Measurements from ENCODE around the gene PLEKHA3. TPM values are rescaled to one million over a fixed set of nuclear protein-coding genes. Genes with fewer than 3 reads are reported as not detected.

Gene PLEKHA3
- total RNA-seq, 2 donors from 2014 or later: 17.9 to 26.4 TPM

Other genes with a start within 250 kb of the PLEKHA3 start
- gene PRKRA, start 29.3 kb upstream of the PLEKHA3 start, total RNA-seq: 10 to 100 TPM; 61.3 to 67.6 TPM
- 1 to 10 TPM; 2.3 to 2.4 TPM for gene PJVK, start 29.1 kb upstream of the PLEKHA3 start, total RNA-seq
- gene FKBP7, start 1.9 kb upstream of the PLEKHA3 start, total RNA-seq: 1 to 10 TPM; 1.7 to 2.6 TPM